ENCODE measurements around the gene AP3S1.

The AP3S1 gene

GRCh38 chr5:115941051-115941675, 99.4 kb downstream of the AP3S1 start:
- DNase-seq, result no peak

- no peak for DNase-seq
Observed at GRCh38 chr5:115944501-115944900, 102.8 kb downstream of the AP3S1 start.

- no peak for DNase-seq
Observed at GRCh38 chr5:115946655-115947054, 104.9 kb downstream of the AP3S1 start.

- no peak for DNase-seq
Observed at GRCh38 chr5:115947260-115947659, 105.5 kb downstream of the AP3S1 start.

- DNase-seq, result no peak
Observed at GRCh38 chr5:115948091-115948534, 106.4 kb downstream of the AP3S1 start.

GRCh38 chr5:115949096-115949495, 107.4 kb downstream of the AP3S1 start:
- no peak for DNase-seq

GRCh38 chr5:115952588-115952987, 110.9 kb downstream of the AP3S1 start:
- no peak for DNase-seq

GRCh38 chr5:115954144-115954543, 112.4 kb downstream of the AP3S1 start:
- no peak for DNase-seq

GRCh38 chr5:115956957-115957356, 115.2 kb downstream of the AP3S1 start:
- DNase-seq, result no peak

GRCh38 chr5:115961381-115962238, 119.9 kb downstream of the AP3S1 start:
- DNase-seq, result no peak

GRCh38 chr5:115962239-115962564, 120.5 kb downstream of the AP3S1 start, which contains the start of gene LVRN:
Gene LVRN (plus strand): TSS chr5:115962475. CDS start chr5:115962618, 143 bp downstream.
- no peak for DNase-seq

- no peak for DNase-seq
Observed at GRCh38 chr5:115962565-115963402, 121.0 kb downstream of the AP3S1 start.

- DNase-seq, result no peak
Observed at GRCh38 chr5:115963566-115963965, 121.8 kb downstream of the AP3S1 start.

All from NCI-H446 treated with DMSO at 0.1 percent for 48 hours (cell line).